HCT116 (cell line): ENCODE results near the gene IL17D. TPM values are rescaled to one million over a fixed set of nuclear protein-coding genes. Genes with fewer than 3 reads are reported as not detected.
"Not testable (repeated sequence)": the region's sequence is repeated elsewhere in the genome, so short reads cannot be mapped to it uniquely, and the experiment has no call there.

Experiments
- ATAC-seq: fragments of 200-7000 bp; cut with Tn5 transposase; 2 replicates; pipeline ENCODE4 v1.9.1; 2020; ENCODE audit warnings: mild to moderate bottlenecking, moderate library complexity
- BruUV-seq: library from RNA; stranded (reverse); fragments of 400-500 nt; replicated peaks from 2 replicates; lab custom pipeline; 2021; lab: Mats Ljungman, UMichigan
- CTCF ChIA-PET: fragments of 300-600 bp; sonication (Branson Sonifier 250); formaldehyde crosslinking; loops from one replicate; lab custom pipeline; 2021; ENCODE audit warnings: antibody characterized with exemption; lab: Charles Lee
- POLR2A ChIA-PET: fragments of 300-600, 350-600 bp; sonication (Branson Sonifier 250); formaldehyde crosslinking; loops from one replicate; lab custom pipeline; 2021; ENCODE audit warnings: antibody characterized with exemption; lab: Charles Lee
- RAD21 ChIA-PET, 2 experiments: fragments of 300-600 bp; sonication (Branson Sonifier 250); formaldehyde crosslinking; loops; one replicate each; lab custom pipeline; 2023; ENCODE audit warnings: low total read pairs in 2 of 2; ENCODE audit not compliant: uncharacterized antibody in 2 of 2, unreplicated experiment in 2 of 2, low non-redundant PET in 1 of 2; lab: Charles Lee
- DNase-seq: peaks from one replicate; pipeline ENCODE4 v3.0.0-alpha.2; 2010; ENCODE audit warnings: low read depth, low spot score
- H2AFZ ChIP-seq: fragments of 200-600 bp; shearing (Covaris generic), sonication (generic); 2 replicates; pipeline ENCODE4 v1.6.1; 2017; ENCODE audit warnings: low read depth, mixed run types, mixed read lengths, antibody characterized with exemption, low read length; ENCODE audit not compliant: poor library complexity, severe bottlenecking
- H3K27ac ChIP-seq: 2 replicates; pipeline ENCODE4 v1.5.1; 2012; ENCODE audit warnings: low read depth, low read length
- H3K27me3 ChIP-seq: fragments of 200-600 bp; sonication (generic); 2 replicates; pipeline ENCODE4 v1.6.1; 2016; ENCODE audit warnings: mixed run types, low read length, mixed read lengths; ENCODE audit not compliant: insufficient read depth
- H3K36me3 ChIP-seq, 2 experiments: fragments of 200-500 bp in 1 of 2; fragments of 200-600 bp in 1 of 2; sonication (Bioruptor generic) in 1 of 2; sonication (generic) in 1 of 2; 2 replicates each; pipeline versions ENCODE4 v1.5.1 to v1.6.1; 2014 to 2016; ENCODE audit warnings: low read length in 2 of 2, inconsistent platforms in 1 of 2, mixed read lengths in 1 of 2, mixed run types in 1 of 2; ENCODE audit not compliant: insufficient read depth in 2 of 2, control insufficient read depth in 1 of 2
- H3K4me1 ChIP-seq, 2 experiments: fragments of 200-600 bp in 1 of 2; sonication (generic) in 1 of 2; 2 replicates each; pipeline versions ENCODE4 v1.5.1 to v1.6.1; 2012 to 2017; ENCODE audit warnings: low read length in 2 of 2, inconsistent platforms in 1 of 2, mild to moderate bottlenecking in 1 of 2, mixed read lengths in 1 of 2, mixed run types in 1 of 2, moderate library complexity in 1 of 2; ENCODE audit not compliant: insufficient read depth in 2 of 2, control insufficient read depth in 1 of 2
- H3K4me2 ChIP-seq: fragments of 200-600 bp; sonication (generic); 2 replicates; pipeline ENCODE4 v1.6.1; 2017; ENCODE audit warnings: mixed run types, low read length, mixed read lengths
- H3K4me3 ChIP-seq, 2 experiments: fragments of 200-600 bp in 1 of 2; sonication (generic) in 1 of 2; replicated peaks in 1 of 2; 2 replicates each; pipeline ENCODE4 v1.5.1; 2011 to 2016; ENCODE audit warnings: low read length in 2 of 2, control low read depth in 1 of 2, low read depth in 1 of 2, mild to moderate bottlenecking in 1 of 2, mixed read lengths in 1 of 2, mixed run types in 1 of 2
- H3K79me2 ChIP-seq: fragments of 200-600 bp; sonication (generic); 2 replicates; pipeline ENCODE4 v1.6.1; 2017; ENCODE audit warnings: mild to moderate bottlenecking, mixed run types, low read length, moderate library complexity, mixed read lengths; ENCODE audit not compliant: insufficient read depth
- H3K9ac ChIP-seq: fragments of 200-600 bp; sonication (generic); 2 replicates; pipeline ENCODE4 v1.6.1; 2016; ENCODE audit warnings: low read length, mixed read lengths
- H3K9me2 ChIP-seq: fragments of 200-600 bp; sonication (generic), shearing (Covaris generic); 2 replicates; pipeline ENCODE4 v1.6.1; 2017; ENCODE audit warnings: mixed run types, mild to moderate bottlenecking, moderate library complexity; ENCODE audit not compliant: insufficient read depth
- H3K9me3 ChIP-seq, 2 experiments: fragments of 200-500 bp in 1 of 2; fragments of 200-600 bp in 1 of 2; sonication (Bioruptor generic) in 1 of 2; sonication (generic) in 1 of 2; 2 replicates each; pipeline ENCODE4 v1.6.1; 2014 to 2017; ENCODE audit warnings: low read length in 2 of 2, mixed read lengths in 2 of 2, inconsistent platforms in 1 of 2, low read depth in 1 of 2, mild to moderate bottlenecking in 1 of 2, mixed run types in 1 of 2, moderate library complexity in 1 of 2; ENCODE audit not compliant: control insufficient read depth in 1 of 2, insufficient read depth in 1 of 2
- H4K20me1 ChIP-seq: fragments of 200-600 bp; sonication (generic), shearing (Covaris generic); 2 replicates; pipeline ENCODE4 v1.6.1; 2017; ENCODE audit warnings: mixed run types, mild to moderate bottlenecking, moderate library complexity; ENCODE audit not compliant: insufficient read depth
- SIN3A ChIP-seq: IDR thresholded peaks from 2 replicates; pipeline ENCODE4 v1.6.1; 2012; ENCODE audit warnings: low read depth
- SP1 ChIP-seq: IDR thresholded peaks from 2 replicates; pipeline ENCODE4 v1.6.1; 2012; ENCODE audit warnings: low read depth
- ZBTB33 ChIP-seq: IDR thresholded peaks from 2 replicates; pipeline ENCODE4 v1.6.1; 2011; ENCODE audit warnings: mild to moderate bottlenecking, low read length, moderate library complexity; ENCODE audit not compliant: insufficient replicate concordance; ENCODE audit errors: extremely low read depth
- ZFX ChIP-seq: fragments of 450-650 bp; IDR thresholded peaks from 2 replicates; pipeline ENCODE4 v1.6.1; 2017
- intact Hi-C: fragments of 100-400 bp; cut with micrococcal nuclease; formaldehyde crosslinking; loops from 2 replicates; pipeline ENCODE4 v1.10.0; 2022
- total RNA-seq: library from RNA; stranded (reverse); gene quantifications from one replicate; pipeline ENCODE4 v1.2.1, GENCODE V29; 2021; ENCODE audit not compliant: unreplicated experiment

Gene IL17D
- total RNA-seq, 1 experiment from 2014 or later, result 0.25 TPM

- ChIA-PET RAD21 (no interaction called here), CTCF (no interaction called here), POLR2A (no interaction called here)
- no peaks in the 10 kb centered on the region for H3K27me3 ChIP-seq
- no peaks in the 10 kb centered on the region; a peak in 1 of 4 replicates for H3K36me3 ChIP-seq
- H3K4me1 ChIP-seq, result no peaks in the 10 kb centered on the region
- no peak for TF ChIP-seq SIN3A
- TF ChIP-seq SP1, result no peak
- TF ChIP-seq ZFX, result no peak
- no peak for TF ChIP-seq ZBTB33
- no peaks in the 10 kb centered on the region for H3K9me2 ChIP-seq
- intact Hi-C loops, result no loop called here
- H4K20me1 ChIP-seq, result no peaks in the 10 kb centered on the region
- H3K9ac ChIP-seq, result no peak overlapping the region
- H3K4me2 ChIP-seq, result no peak overlapping the region
- no peak overlapping the region for H3K27ac ChIP-seq
- no peak overlapping the region for H2AFZ ChIP-seq
- H3K4me3 ChIP-seq, result no peak overlapping the region
- H3K9me3 ChIP-seq, result no peaks in the 10 kb centered on the region
- no peak for DNase-seq
- no peak for ATAC-seq
- no peaks in the 10 kb centered on the region for H3K79me2 ChIP-seq
- BruUV-seq, result no TSS peak
Observed at GRCh38 chr13:20676213-20676612, 27.3 kb upstream of the IL17D start.

- BruUV-seq, H3K27me3 ChIP-seq, POLR2A ChIA-PET, H3K9me2 ChIP-seq, H3K4me3 ChIP-seq, H3K79me2 ChIP-seq, H3K36me3 ChIP-seq, H3K27ac ChIP-seq, H3K9ac ChIP-seq, H4K20me1 ChIP-seq, CTCF ChIA-PET, ATAC-seq, intact Hi-C loops, RAD21 ChIA-PET, H2AFZ ChIP-seq, H3K9me3 ChIP-seq, DNase-seq, H3K4me1 ChIP-seq, H3K4me2 ChIP-seq: not testable (repeated sequence)
Observed at GRCh38 chr13:20678606-20679005, 24.9 kb upstream of the IL17D start.
